GM21447 (cell line): ENCODE measurements around the gene CCDC169.

Experiments used
- ATAC-seq: cut with Tn5 transposase; IDR thresholded peaks from one replicate; pipeline ENCODE4 v1.9.1; 2021; ENCODE audit not compliant: unreplicated experiment

Gene CCDC169

DNA sequence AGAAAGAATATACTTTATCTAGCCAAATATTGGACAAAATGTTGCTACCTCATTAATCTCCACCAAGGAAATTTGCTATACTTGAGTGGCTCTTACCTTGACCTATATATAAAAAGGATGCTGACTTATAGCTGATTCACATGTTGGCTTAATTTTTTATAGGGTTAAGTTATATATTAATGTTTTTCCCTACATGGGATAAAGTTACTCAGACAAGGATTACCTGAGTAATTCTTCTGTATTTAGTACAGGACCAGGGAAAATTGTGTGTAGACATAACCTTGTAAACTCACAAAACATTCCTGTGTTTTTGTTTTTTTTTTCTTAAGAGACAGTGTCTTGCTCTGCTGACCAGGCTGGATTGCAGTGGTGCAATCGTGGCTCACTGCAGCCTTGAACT lies 52.6 kb downstream of the CCDC169 start:
- no peak for ATAC-seq

GRCh38 chr13:36244073-36244472 lies 53.5 kb downstream of the CCDC169 start:
- no peak for ATAC-seq

DNA sequence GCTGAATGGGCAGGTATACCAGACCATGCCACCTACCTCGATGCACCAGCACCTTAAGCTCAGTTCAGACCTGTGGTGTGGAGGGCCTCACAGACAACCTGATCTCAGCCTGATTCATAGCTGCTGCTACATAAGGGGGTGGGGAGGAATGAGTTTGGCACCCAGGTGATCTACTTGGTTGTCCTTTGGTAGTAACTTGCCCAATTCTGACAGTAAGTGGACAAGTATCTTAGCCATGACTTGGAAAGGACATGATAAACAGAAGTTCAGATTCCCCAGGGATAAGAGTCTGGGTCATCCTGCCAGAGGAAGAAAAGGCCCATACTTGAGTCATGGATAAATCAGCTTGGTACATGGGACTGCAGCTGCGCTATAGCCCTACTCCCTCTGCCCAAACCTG lies 54.9 kb downstream of the CCDC169 start:
- no peak for ATAC-seq

DNA sequence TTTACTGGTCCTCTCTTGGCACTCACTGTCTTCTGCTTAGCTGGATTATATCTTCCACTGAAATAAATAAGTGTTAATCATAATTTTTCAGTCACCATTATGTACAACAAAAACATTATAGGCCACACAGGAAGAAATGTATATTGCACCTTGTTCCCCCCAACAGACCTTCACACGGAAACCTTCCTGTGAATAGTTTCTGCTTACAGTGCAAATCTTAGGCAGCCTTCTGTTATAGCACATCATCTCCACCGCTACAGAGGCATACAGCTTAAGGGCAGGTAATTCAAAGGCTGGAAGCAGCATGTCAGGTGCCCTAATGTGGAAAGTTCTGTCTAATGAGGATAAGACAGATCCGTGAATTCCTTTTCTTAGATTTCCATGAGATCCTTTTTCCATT lies 66.4 kb downstream of the CCDC169 start:
- no peak for ATAC-seq

GRCh38 chr13:36224730-36225129 lies 72.9 kb downstream of the CCDC169 start:
- no peak for ATAC-seq

DNA sequence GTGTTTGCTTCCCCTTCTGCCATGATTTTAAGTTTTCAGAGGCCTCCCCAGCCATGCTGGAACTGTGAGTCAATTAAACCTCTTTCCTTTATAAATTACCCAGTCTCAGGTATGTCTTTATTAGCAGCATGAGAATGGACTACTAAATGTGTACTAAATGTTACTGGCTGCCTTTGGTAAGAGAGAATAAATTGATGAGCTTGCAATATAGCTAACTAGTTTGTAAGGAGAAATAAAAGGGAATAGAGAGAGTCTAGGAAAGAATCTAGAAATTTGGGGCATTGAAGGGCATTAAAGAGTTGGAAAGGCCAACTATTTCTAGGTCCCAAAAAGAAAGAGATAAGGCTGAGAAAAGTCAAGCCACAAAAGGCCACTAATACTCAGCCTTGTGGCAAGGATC lies 77.7 kb downstream of the CCDC169 start:
- no peak for ATAC-seq

- no peak for ATAC-seq
These were observed 80.2 kb downstream of the CCDC169 start for GRCh38 chr13:36217456-36217855.

DNA sequence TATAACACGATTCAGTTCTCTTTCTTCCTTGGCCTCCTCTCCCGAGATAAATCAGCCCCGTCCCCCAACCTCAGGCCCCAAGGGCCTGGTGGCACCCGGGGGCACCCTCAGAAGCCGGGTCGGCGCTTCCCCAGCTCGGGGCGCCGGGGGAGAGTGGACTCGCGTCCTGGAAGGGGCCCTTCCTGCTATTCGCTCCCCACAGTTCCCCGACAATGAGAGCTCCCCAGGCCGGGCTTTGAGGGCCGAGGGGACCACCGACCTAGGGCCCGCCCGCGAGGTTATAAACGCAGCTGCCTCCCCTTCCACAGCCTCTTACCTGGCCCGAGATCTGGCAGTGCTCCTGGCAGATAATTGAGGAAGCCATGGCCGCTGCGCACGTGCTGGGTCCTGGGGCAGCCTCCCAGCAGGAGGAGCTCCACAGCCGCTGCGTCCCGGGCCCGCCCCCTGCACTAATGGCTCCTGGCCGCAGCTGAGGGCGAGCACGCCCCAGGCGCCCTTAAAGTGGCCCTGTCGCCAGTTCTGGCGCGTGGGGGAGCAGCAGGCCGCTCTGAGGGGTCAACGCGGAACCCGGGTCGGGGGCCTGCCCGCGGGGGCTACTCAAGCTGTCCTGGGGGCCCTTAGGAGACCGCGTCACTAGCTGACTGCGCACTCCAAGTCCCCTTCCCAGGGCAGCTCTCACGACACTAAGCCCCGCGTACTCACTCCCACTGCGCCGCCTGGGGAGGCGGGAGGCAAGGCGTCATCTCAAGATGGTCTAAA lies 83.3 kb downstream of the CCDC169 start, which contains the start of gene SOHLH2:
Gene SOHLH2, minus strand, starts transcription at position 394 of the 759 bp plus-strand sequence. Its CDS starts 30 bp downstream, at position 364.
- no peak for ATAC-seq

GRCh38 chr13:36212789-36213188 lies 84.8 kb downstream of the CCDC169 start:
- ATAC-seq = no peak

DNA sequence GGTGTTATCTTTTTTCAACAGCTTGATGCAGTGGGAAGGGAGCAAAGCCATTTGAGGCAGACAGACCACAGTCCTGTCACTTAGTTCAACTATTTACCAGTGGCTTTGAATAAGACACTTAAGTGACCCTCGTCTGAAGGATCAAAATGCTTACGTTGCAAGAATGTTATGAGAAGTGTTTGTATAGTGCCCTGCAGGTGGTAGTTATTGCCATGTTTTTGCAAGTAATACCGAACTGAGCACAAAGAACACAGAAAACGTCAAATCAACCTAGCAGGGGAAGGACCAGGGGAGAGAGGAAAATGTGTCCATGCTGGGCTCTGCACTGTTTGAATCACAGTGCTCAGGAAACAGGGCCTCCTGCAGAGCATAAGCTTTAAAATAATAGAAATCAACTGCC lies 86.0 kb downstream of the CCDC169 start:
- ATAC-seq = no peak

DNA sequence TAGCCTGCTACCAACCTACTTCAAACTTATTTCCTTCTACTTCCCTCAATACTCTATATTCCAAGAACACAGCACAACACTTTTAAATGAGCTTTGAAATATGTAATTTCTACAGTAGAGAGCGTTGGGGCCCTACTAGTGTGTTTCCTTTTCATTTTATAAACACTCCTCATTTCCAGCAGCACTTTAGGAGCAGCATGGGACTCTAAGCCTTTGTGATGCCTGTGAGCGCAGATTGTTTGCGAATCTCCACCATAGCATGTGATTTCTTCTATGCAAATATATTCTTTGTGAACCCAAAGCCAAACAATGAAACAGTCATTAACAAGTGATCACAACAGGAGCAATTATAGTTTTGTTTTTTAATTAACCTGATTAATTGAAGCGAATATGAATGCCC lies 86.9 kb downstream of the CCDC169 start:
- no peak for ATAC-seq

- ATAC-seq = no peak
These were observed 89.9 kb downstream of the CCDC169 start for GRCh38 chr13:36207672-36208071.

GRCh38 chr13:36193151-36193855 lies 104.3 kb downstream of the CCDC169 start:
- no peak for ATAC-seq

- no peak for ATAC-seq
These were observed 105.4 kb downstream of the CCDC169 start for GRCh38 chr13:36192166-36192565.

DNA sequence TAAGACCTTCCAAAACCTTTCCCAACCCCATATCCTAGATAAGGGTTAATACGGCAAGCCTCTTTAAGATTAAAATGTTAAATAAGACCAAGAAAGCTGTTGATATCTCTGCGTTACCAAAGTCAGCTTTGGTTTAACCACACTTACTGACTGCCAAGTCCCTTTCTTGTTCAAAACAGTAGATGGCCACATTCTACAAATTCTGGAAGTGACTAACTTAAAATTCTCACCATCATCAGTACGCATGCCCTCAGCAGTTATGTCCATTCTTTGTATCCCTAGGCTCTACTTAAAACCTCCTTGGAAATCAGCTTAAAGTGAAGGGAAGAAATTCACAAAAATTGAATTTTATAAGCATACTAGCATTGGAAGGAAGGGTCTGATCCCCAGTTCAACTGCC lies 106.8 kb downstream of the CCDC169 start:
- no peak for ATAC-seq

GRCh38 chr13:36188441-36188840 lies 109.2 kb downstream of the CCDC169 start:
- ATAC-seq = no peak

- ATAC-seq = no peak
These were observed 113.7 kb downstream of the CCDC169 start for GRCh38 chr13:36183901-36184300.
